H4 (cell line): Measurements from ENCODE around the gene SLC9B1. TPM values are rescaled to one million over a fixed set of nuclear protein-coding genes. Genes with fewer than 3 reads are reported as not detected.
"Not testable (repeated sequence)": the region's sequence is repeated elsewhere in the genome, so short reads cannot be mapped to it uniquely, and the experiment has no call there.

ENCODE experiments used
- DNase-seq: peaks from one replicate; pipeline ENCODE4 v3.0.0-alpha.2; 2015; ENCODE audit warnings: low spot score
- total RNA-seq: library from RNA; depleted of rRNA; stranded (reverse); fragments of >200 nt; shearing (Covaris generic); gene quantifications from 2 replicates; pipeline ENCODE4 v1.2.3, GENCODE V29; 2014

Gene SLC9B1
- total RNA-seq, 1 experiment from 2014 or later = not detected

- peak; percentile 57 for DNase-seq
These were observed 8.0 kb downstream of the SLC9B1 start for GRCh38 chr4:103011378-103012025.

GRCh38 chr4:103010804-103011203, 8.7 kb downstream of the SLC9B1 start:
- no peak for DNase-seq

- DNase-seq = peak; percentile 69
These were observed 10.4 kb downstream of the SLC9B1 start for GRCh38 chr4:103008875-103009729.

DNA sequence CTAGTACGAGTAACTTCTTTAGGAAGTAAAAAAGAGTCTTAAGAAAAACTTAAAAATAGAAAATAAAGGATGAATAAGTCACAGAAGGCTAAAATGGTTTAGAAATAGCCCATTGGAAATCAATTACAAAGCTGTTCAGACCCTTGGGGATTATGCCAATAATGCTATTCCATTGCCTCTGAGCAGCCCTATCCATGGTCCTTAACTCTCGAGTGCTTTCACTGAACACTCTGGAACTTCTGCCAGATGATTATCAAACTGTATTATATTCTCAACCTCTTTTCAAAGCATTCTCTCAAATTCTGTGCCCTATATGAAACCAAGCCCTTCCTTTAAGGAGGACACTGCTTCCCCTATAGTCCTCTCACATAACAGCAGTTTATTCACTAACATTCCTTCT, 17.0 kb downstream of the SLC9B1 start:
- no peak for DNase-seq

GRCh38 chr4:102994803-102995202, 24.7 kb downstream of the SLC9B1 start:
- no peak for DNase-seq

DNA sequence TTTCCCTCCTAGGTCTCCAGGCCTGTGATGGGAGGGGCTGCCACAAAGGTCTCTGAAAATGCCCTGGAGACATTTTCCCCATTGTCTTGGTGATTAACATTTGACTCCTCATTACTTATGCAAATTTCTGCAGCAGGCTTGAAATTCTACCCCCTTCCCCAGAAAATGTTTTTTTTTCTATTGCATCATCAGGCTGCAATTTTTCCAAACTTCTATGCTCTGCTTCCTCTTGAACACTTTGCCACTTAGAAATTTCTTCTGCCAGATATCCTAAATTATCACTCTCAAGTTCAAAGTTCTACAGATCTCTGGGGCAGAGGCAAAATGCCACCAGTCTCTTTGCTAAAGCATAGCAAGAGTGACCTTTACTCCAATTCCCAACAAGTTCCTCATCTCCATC, 25.5 kb downstream of the SLC9B1 start:
- not testable (repeated sequence) for DNase-seq

DNA sequence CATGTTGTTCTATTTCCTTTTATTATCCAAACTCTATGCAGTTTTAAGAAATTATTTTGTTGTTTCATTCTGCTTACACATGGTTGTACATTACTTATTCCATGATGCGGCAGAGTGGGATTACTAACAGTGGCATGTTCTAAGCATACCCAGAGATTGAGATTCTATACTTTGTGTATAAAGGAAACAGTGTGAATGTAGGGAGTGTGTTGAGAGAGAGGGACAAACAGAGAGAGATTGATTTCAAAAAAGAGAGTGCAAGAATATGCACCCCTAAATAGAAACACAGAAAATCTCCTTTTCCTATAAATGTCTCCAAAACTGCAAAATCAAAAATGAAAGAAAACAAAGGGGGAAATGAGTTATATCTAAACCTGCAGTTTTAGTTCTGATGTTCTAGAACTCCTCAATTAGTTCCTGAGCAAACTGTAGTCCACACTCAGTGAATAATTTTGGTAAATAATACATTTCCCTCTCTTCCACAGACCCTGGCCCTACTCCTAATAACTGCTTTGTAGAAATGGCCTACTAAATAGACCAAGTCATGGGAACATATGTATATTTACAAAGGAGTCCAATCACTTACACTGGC, 31.0 kb downstream of the SLC9B1 start:
- DNase-seq = no peak

DNA sequence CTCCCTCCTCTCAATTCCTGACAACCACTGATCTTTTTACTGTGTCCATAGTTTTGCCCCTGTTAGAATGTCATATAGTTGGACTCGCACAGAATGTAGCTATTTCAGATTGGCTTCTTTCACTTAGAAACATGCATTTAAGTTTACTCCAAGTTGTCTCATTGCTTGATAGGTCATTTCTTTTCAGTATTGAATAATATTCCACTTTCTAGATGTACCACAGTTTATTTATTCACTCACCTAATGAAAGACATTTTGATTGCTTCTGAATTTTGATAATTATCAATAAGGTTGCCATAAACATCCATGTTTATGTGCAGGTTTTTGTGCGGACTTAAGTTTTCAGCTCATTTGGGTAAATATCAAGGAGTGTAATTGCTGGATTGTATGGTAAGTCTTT, 38.5 kb downstream of the SLC9B1 start:
- no peak for DNase-seq

DNA sequence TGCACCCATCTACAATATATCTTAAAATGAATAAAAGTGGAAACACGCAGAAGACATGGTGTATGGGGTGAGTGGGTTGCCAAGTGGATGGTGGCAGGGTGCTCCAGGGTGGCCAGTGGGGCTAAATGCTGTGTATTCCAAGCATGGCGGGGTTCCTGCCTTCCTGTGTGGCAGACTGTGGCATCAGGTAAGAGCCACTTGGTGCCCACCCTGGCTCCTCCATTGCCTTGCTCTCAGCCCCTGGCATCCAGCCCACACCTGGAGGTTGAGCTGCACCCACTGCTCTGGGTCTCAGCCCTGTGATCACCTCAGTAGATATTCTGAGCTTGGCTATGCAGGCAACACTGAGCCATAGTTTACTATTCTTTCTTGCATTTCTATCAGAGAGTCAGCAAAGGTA, 57.7 kb downstream of the SLC9B1 start:
- DNase-seq = not testable (repeated sequence)

DNA sequence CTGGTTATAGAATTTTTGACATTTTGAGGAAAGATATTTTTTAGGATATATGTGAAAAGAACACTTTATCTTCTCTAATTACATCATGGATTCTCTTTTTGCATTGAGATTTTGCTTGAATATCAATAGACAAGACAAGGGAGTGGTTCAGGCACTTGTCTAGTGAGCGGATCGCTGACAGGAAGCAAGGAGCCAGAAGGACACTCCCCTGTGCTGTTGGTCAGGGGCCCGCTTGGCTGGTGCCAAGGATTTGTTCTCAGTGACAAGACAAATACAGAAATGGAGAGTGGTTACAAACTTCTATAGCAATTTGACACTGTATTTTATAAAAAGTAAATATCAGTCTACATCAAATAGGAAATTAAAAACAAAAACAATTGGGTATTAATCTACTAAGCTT, 60.0 kb downstream of the SLC9B1 start:
- no peak for DNase-seq

DNA sequence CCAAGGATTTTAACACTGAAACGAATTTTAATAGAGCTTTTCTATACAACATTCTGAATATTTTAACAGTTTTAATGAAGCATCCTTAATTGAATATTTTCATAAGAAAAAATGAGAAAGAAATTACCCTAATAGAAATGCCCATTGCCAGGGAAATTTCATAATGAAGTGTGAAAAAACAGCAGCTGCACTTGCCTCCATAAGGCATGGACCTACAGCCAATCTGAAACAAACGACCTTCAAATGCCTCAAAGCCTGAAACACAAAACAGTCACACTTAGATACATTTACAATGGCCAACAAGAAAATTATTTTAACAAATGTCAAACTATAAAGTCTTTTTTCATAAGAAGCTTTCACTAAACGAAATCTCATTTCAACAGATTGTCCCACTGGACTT, 74.4 kb downstream of the SLC9B1 start:
- DNase-seq = no peak

DNA sequence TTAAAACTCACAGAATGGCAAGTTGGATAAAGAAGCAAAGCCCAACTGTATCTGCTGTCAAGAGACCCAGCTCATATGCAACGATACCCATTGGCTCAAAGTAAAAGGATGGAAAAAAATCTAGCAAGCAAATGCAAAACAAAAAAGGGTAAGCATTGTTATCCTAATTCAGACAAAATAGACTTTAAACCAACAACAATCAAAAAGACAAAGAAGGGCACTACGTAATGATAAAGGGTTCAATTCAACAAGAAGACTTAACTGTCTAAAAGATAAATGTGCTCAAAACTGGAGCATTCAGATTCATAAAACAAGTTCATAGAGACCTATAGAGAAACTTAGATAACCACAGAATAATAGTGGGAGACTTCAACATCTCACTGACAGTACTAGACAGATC, 81.4 kb downstream of the SLC9B1 start:
- DNase-seq = not testable (repeated sequence)

GRCh38 chr4:102935716-102936115, 83.8 kb downstream of the SLC9B1 start:
- DNase-seq = no peak

GRCh38 chr4:102919697-102920096, 99.8 kb downstream of the SLC9B1 start:
- DNase-seq = not testable (repeated sequence)

GRCh38 chr4:102918859-102919258, 100.6 kb downstream of the SLC9B1 start:
- DNase-seq = no peak

DNA sequence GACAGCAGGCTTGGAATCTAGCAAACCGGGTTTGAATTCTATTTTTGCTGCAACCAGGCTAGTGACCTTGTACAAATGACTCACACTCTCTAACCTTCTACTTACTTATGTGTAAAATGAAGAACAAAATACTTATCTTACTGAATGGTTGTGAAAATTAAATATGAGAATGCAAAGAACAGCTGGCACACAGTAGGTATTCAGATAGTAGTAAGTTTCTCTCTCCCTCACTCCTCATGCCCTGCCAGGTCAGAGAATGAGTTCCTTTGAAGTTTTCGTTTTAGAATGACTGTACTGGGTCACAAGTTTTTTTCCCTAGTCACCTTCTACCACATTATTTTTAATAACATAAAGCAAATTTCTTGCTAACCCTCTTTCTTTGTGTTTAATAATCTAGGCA, 117.7 kb downstream of the SLC9B1 start:
- no peak for DNase-seq

GRCh38 chr4:102897610-102898009, 121.9 kb downstream of the SLC9B1 start:
- DNase-seq = not testable (repeated sequence)

DNA sequence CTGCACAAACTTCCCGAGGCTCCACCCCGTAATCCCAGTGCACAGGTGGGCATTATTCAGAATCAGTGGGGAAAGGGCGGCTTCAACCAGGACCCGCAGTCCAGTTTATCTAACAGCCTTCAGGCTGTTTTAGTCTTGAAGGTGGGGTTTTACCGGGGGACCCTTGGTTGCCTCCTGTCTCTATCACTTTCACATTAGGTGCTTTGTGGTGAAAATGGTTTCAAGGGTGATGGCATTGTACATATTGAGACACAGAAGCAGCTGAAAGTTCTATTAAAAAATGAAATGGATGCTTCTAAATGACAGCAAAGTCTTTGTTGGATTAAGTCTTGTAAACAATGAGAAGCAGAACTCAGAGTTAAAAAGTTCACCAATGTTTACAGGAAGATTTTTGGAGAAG, 123.0 kb downstream of the SLC9B1 start:
- DNase-seq = not testable (repeated sequence)

GRCh38 chr4:102889866-102890265, 129.6 kb downstream of the SLC9B1 start:
- not testable (repeated sequence) for DNase-seq

GRCh38 chr4:102888570-102888969, 130.9 kb downstream of the SLC9B1 start:
- DNase-seq = not testable (repeated sequence)

- no peak for DNase-seq
These were observed 136.2 kb downstream of the SLC9B1 start for GRCh38 chr4:102883278-102883677.

- DNase-seq = no peak
These were observed 138.2 kb downstream of the SLC9B1 start for GRCh38 chr4:102881343-102881742.

GRCh38 chr4:102878901-102879300, 140.6 kb downstream of the SLC9B1 start:
- DNase-seq = no peak
